ENCODE measurements around the gene CCDC170.

The CCDC170 gene, protein sequence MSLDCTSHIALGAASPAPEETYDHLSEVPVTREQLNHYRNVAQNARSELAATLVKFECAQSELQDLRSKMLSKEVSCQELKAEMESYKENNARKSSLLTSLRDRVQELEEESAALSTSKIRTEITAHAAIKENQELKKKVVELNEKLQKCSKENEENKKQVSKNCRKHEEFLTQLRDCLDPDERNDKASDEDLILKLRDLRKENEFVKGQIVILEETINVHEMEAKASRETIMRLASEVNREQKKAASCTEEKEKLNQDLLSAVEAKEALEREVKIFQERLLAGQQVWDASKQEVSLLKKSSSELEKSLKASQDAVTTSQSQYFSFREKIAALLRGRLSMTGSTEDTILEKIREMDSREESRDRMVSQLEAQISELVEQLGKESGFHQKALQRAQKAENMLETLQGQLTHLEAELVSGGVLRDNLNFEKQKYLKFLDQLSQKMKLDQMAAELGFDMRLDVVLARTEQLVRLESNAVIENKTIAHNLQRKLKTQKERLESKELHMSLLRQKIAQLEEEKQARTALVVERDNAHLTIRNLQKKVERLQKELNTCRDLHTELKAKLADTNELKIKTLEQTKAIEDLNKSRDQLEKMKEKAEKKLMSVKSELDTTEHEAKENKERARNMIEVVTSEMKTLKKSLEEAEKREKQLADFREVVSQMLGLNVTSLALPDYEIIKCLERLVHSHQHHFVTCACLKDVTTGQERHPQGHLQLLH

DNA sequence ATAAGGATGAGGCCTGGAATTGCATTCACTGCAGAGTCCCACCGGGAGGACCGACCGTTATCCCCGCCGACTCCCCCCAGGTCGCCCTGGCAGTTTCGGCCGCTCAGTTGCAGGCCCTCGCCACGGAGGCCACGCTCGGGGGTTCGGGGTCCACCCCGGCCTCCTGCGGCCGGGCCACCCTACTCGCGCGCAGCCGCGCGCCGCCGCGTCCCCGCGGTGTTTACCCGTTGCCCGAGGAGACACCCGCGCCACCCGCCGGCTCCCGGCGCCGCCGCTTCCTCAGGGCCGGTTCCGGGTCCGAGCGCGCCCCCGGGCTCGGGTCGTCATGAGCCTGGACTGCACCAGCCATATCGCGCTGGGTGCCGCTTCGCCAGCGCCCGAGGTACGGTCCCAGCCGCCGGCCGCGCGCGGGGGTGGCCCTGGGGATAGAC lies at the start of gene CCDC170:
CCDC170 (plus strand) TSS at position 214 of the 431 bp plus-strand sequence; CDS start at position 326, 112 bp downstream.
- H3K27ac ChIP-seq (ENCODE audit: low read length) = no peak within 1 kb of the TSS
- H2AFZ ChIP-seq (ENCODE audit: low read length) = peak within 1 kb of the TSS; percentile 48
- H3K9me2 ChIP-seq (replicated peaks; ENCODE audit: insufficient read depth, low read length) = no peaks in the 10 kb centered on the region
- TF ChIP-seq, protein P1, sequence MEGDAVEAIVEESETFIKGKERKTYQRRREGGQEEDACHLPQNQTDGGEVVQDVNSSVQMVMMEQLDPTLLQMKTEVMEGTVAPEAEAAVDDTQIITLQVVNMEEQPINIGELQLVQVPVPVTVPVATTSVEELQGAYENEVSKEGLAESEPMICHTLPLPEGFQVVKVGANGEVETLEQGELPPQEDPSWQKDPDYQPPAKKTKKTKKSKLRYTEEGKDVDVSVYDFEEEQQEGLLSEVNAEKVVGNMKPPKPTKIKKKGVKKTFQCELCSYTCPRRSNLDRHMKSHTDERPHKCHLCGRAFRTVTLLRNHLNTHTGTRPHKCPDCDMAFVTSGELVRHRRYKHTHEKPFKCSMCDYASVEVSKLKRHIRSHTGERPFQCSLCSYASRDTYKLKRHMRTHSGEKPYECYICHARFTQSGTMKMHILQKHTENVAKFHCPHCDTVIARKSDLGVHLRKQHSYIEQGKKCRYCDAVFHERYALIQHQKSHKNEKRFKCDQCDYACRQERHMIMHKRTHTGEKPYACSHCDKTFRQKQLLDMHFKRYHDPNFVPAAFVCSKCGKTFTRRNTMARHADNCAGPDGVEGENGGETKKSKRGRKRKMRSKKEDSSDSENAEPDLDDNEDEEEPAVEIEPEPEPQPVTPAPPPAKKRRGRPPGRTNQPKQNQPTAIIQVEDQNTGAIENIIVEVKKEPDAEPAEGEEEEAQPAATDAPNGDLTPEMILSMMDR (IDR thresholded peaks at IDR 0.05; ENCODE audit: low read length) = no peak
- TF ChIP-seq EZH2phosphoT487 (IDR thresholded peaks at IDR 0.05; ENCODE audit: low read length) = no peak
- no peak for TF ChIP-seq EZH2 (optimal IDR thresholded peaks at IDR 0.05; ENCODE audit: low read depth, low read length)
- H4K20me1 ChIP-seq (ENCODE audit: insufficient read depth, low read length) = no peaks in the 10 kb centered on the region
- no peaks in the 10 kb centered on the region for H3K9me3 ChIP-seq (replicated peaks; ENCODE audit: insufficient read depth, low read length)
- no peaks in the 10 kb centered on the region for H3F3A ChIP-seq (ENCODE audit: insufficient read depth, low read length)
- peak within 1 kb of the TSS; percentile 55 for H3K4me3 ChIP-seq (ENCODE audit: low read length)
- peak within 1 kb of the TSS; percentile 37; the same call in 1 of the 2 replicates for H3K9ac ChIP-seq (ENCODE audit: low read length)
- H3K4me1 ChIP-seq (ENCODE audit: low read length) = 0 out of 2 replicates have a peak, but pooled peaks cover 4% of the 10 kb centered on the region
- peak; percentile 7 for DNase-seq
- no peaks in the 10 kb centered on the region for H3K36me3 ChIP-seq (replicated peaks; ENCODE audit: insufficient read depth, low read length)
- no peaks in the 10 kb centered on the region for H3K79me2 ChIP-seq (ENCODE audit: low read length)
- H3K4me2 ChIP-seq (ENCODE audit: low read depth, low read length) = peak within 1 kb of the TSS; percentile 76
- no peaks in the 10 kb centered on the region for H3K27me3 ChIP-seq (replicated peaks; ENCODE audit: insufficient read depth, low read length)

DNA sequence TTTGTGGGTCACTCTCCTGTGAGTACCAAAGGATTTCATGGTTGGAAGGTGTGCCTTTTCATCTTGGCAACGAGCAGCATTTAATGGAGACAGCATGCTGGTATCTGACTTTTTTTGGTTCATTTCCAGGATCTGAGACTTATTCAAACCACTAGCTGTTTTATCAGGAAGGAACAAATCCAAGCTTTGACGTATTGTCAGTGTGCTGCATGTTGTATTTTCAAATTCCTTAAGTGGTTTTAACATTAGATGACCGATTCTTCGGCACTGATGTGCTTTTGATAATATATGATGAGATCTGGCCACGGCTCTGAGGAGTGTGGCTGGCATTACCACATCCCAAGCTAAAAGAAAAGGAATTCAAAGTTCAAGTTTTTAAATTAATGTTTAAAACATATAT lies 48.3 kb upstream of the CCDC170 start:
- H3K27ac ChIP-seq (ENCODE audit: low read length) = no peak overlapping the region
- no peaks in the 10 kb centered on the region for H3K4me1 ChIP-seq (ENCODE audit: low read length)
- H3K4me3 ChIP-seq (ENCODE audit: low read length) = no peak overlapping the region
- no peak overlapping the region for H3K4me2 ChIP-seq (ENCODE audit: low read depth, low read length)
- no peak for TF ChIP-seq EZH2phosphoT487 (IDR thresholded peaks at IDR 0.05; ENCODE audit: low read length)
- TF ChIP-seq, protein P1 (IDR thresholded peaks at IDR 0.05; ENCODE audit: low read length) = no peak
- no peak for TF ChIP-seq EZH2 (optimal IDR thresholded peaks at IDR 0.05; ENCODE audit: low read depth, low read length)
- 0 out of 2 replicates have a peak, but pooled peaks cover under 1% of the 10 kb centered on the region for H3F3A ChIP-seq (ENCODE audit: insufficient read depth, low read length)
- no peaks in the 10 kb centered on the region for H3K36me3 ChIP-seq (replicated peaks; ENCODE audit: insufficient read depth, low read length)
- H3K9ac ChIP-seq (ENCODE audit: low read length) = no peak overlapping the region
- no peaks in the 10 kb centered on the region for H4K20me1 ChIP-seq (ENCODE audit: insufficient read depth, low read length)
- H2AFZ ChIP-seq (ENCODE audit: low read length) = no peak overlapping the region
- H3K27me3 ChIP-seq (replicated peaks; ENCODE audit: insufficient read depth, low read length) = no peaks in the 10 kb centered on the region
- no peaks in the 10 kb centered on the region for H3K9me2 ChIP-seq (replicated peaks; ENCODE audit: insufficient read depth, low read length)
- no peaks in the 10 kb centered on the region for H3K9me3 ChIP-seq (replicated peaks; ENCODE audit: insufficient read depth, low read length)
- DNase-seq = no peak
- peaks cover 12% of the 10 kb centered on the region for H3K79me2 ChIP-seq (ENCODE audit: low read length)

DNA sequence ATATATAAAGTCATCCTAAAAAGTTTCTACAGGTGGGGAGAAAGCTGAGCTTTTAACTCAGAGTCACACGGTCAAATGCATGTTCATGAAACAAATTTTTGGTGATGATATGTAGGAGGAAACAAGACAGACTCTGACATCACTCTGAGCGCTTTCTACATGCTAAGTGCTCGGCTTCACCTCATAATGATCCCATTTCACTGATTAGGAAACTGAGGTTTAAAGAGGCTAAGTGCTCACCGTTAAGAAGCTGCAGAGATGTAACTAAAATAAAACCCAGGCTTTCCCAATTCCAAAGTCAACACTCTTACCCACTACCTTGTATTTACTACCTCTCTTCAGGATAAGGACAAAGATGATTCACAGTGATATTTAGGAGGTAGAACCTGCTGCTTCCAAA lies 46.6 kb upstream of the CCDC170 start:
- no peak overlapping the region for H3K4me2 ChIP-seq (ENCODE audit: low read depth, low read length)
- TF ChIP-seq EZH2 (optimal IDR thresholded peaks at IDR 0.05; ENCODE audit: low read depth, low read length) = no peak
- TF ChIP-seq, protein P1 (IDR thresholded peaks at IDR 0.05; ENCODE audit: low read length) = no peak
- peaks cover 11% of the 10 kb centered on the region for H3K79me2 ChIP-seq (ENCODE audit: low read length)
- no peaks in the 10 kb centered on the region for H3K9me2 ChIP-seq (replicated peaks; ENCODE audit: insufficient read depth, low read length)
- no peak overlapping the region for H3K9ac ChIP-seq (ENCODE audit: low read length)
- no peak overlapping the region for H3K27ac ChIP-seq (ENCODE audit: low read length)
- H3F3A ChIP-seq (ENCODE audit: insufficient read depth, low read length) = no peaks in the 10 kb centered on the region
- H3K4me3 ChIP-seq (ENCODE audit: low read length) = no peak overlapping the region
- DNase-seq = no peak
- H3K36me3 ChIP-seq (replicated peaks; ENCODE audit: insufficient read depth, low read length) = no peaks in the 10 kb centered on the region
- H4K20me1 ChIP-seq (ENCODE audit: insufficient read depth, low read length) = no peaks in the 10 kb centered on the region
- no peaks in the 10 kb centered on the region for H3K9me3 ChIP-seq (replicated peaks; ENCODE audit: insufficient read depth, low read length)
- no peaks in the 10 kb centered on the region for H3K27me3 ChIP-seq (replicated peaks; ENCODE audit: insufficient read depth, low read length)
- no peaks in the 10 kb centered on the region for H3K4me1 ChIP-seq (ENCODE audit: low read length)
- H2AFZ ChIP-seq (ENCODE audit: low read length) = no peak overlapping the region

Data from MM.1S (cell line).